ENCODE results near the gene VIP.

VIP gene

DNA sequence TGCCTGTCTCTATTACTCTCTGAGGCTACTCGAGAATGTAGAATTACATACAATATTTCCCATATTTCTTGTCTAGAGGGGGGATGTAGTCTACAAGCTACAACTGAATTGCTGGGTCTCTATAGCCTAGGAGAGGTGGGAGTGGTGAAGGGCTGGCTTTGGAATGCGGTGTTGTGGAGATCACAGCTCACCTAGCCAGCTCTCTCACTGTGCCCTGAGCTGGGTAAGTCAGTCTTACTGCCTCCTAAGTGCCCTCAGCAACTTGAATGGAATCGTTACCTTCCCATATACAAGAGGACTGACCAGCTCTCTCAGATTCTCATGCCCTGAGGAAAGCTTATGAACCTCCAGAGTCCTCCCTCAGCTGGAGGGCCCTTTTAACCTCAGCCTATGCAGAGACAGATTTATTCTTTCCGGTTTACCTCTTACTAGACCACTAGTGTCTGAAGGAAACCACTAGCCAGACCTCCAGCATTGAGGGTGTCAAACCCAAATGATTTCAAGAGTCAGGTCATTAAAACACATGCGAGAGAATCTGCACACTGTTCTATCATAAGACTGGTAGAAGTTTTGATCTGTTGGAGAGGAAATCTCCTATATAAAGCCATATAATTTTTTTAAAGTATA, 20.6 kb downstream of the VIP start:
- Histone ChIP-seq H3K4me1 (ENCODE audit: control insufficient read depth in 1 of 2, insufficient read depth in 2 of 2, low read length in 2 of 2) (no peaks in the 10 kb centered on the region), H3K9me3 (ENCODE audit: control insufficient read depth in 1 of 2, low read length in 2 of 2) (no peaks in the 10 kb centered on the region), H3K27me3 (ENCODE audit: control insufficient read depth in 1 of 2, insufficient read depth in 2 of 2, low read length in 2 of 2) (no peaks in the 10 kb centered on the region), H3K36me3 (ENCODE audit: control insufficient read depth in 1 of 2, insufficient read depth in 2 of 2, low read length in 2 of 2) (no peaks in the 10 kb centered on the region), H3K4me3 (ENCODE audit: low read depth in 1 of 2, low read length in 2 of 2) (no peak overlapping the region), H3K27ac (ENCODE audit: low read depth, low read length) (no peak overlapping the region), H3K9ac (ENCODE audit: low read depth in 1 of 2, low read length in 2 of 2) (no peak overlapping the region)

DNA sequence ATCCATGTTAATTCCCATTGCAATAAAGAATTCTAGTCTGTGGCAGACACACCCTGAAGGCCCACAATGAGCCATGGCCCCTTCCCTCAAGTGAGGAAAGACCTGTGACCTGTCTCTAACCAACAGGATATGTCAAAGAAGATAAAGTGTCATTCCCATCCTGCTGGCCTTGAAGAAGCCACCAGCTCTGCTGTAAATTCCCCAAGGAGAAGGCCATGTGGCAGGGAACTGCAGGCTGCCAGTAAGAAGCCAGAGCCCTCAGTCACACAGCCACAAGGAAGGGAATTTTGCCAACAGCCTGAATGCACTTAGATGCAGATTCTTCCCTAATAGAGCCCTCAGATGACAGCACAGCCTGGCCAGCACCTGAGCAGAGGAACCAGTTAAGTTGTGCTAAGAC, 24.8 kb downstream of the VIP start:
- Histone ChIP-seq H3K27ac (ENCODE audit: low read depth, low read length) (no peak overlapping the region), H3K9me3 (ENCODE audit: control insufficient read depth in 1 of 2, low read length in 2 of 2) (no peaks in the 10 kb centered on the region), H3K4me1 (ENCODE audit: control insufficient read depth in 1 of 2, insufficient read depth in 2 of 2, low read length in 2 of 2) (no peaks in the 10 kb centered on the region), H3K27me3 (ENCODE audit: control insufficient read depth in 1 of 2, insufficient read depth in 2 of 2, low read length in 2 of 2) (no peaks in the 10 kb centered on the region), H3K9ac (ENCODE audit: low read depth in 1 of 2, low read length in 2 of 2) (no peak overlapping the region), H3K4me3 (ENCODE audit: low read depth in 1 of 2, low read length in 2 of 2) (no peak overlapping the region), H3K36me3 (ENCODE audit: control insufficient read depth in 1 of 2, insufficient read depth in 2 of 2, low read length in 2 of 2) (no peaks in the 10 kb centered on the region)

DNA sequence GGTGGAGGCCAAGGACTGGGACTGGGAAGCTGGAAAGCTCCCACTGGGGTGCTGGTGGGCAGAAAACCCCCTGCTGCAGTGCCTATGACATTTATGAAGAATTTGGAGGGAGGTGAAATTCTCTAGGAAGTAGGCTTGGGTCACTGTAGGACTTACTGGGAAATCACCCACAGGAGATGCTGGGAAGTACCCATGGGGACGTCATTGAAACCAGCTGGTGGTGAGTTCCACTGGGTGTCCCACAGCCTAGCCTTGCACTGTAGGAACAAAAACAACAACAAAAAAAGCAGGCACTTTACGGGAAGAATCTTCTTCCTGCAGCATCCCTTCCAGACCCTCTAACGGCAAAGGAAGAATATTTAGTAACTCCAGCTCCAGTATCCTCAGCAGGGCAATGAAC, 26.2 kb downstream of the VIP start:
- Histone ChIP-seq H3K36me3 (ENCODE audit: control insufficient read depth in 1 of 2, insufficient read depth in 2 of 2, low read length in 2 of 2) (no peaks in the 10 kb centered on the region), H3K27ac (ENCODE audit: low read depth, low read length) (no peak overlapping the region), H3K4me1 (ENCODE audit: control insufficient read depth in 1 of 2, insufficient read depth in 2 of 2, low read length in 2 of 2) (no peaks in the 10 kb centered on the region), H3K4me3 (ENCODE audit: low read depth in 1 of 2, low read length in 2 of 2) (no peak overlapping the region), H3K9ac (ENCODE audit: low read depth in 1 of 2, low read length in 2 of 2) (no peak overlapping the region), H3K27me3 (ENCODE audit: control insufficient read depth in 1 of 2, insufficient read depth in 2 of 2, low read length in 2 of 2) (no peaks in the 10 kb centered on the region), H3K9me3 (ENCODE audit: control insufficient read depth in 1 of 2, low read length in 2 of 2) (no peaks in the 10 kb centered on the region)

DNA sequence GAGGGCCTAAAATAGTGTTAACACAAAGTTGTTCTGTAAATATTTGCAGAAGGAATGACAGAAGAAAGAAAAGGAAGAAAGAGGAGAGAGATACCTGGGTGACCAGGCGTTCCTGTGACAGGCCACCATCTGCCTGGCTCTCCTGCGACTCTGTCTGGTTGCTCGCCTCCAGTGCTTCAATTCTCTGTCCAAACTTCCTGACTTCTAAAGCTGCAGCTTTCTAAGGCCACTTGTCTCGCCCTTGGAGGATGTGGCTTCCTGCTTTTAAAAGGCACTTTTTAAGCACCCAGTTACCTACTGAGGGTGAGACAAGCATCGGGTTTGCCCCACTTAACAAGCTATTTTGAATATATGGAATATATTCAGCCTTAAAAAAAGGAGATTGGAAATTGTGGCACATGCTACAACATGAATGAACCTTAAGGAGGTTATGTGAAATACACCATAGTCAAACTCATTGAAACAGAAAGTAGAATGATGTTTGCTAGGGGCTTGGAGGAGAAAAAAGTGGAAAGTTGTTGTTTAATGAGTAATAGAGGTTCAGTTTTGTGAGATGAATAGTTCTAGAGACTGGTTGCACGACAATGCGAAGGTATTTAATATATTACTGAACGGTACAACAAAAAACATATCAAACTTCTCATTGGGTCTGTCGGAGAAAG, 32.8 kb downstream of the VIP start:
- Histone ChIP-seq H3K36me3 (ENCODE audit: control insufficient read depth in 1 of 2, insufficient read depth in 2 of 2, low read length in 2 of 2) (no peaks in the 10 kb centered on the region), H3K9me3 (ENCODE audit: control insufficient read depth in 1 of 2, low read length in 2 of 2) (no peaks in the 10 kb centered on the region), H3K9ac (ENCODE audit: low read depth in 1 of 2, low read length in 2 of 2) (no peak overlapping the region), H3K27me3 (ENCODE audit: control insufficient read depth in 1 of 2, insufficient read depth in 2 of 2, low read length in 2 of 2) (no peaks in the 10 kb centered on the region), H3K27ac (ENCODE audit: low read depth, low read length) (no peak overlapping the region), H3K4me1 (ENCODE audit: control insufficient read depth in 1 of 2, insufficient read depth in 2 of 2, low read length in 2 of 2) (no peaks in the 10 kb centered on the region), H3K4me3 (ENCODE audit: low read depth in 1 of 2, low read length in 2 of 2) (no peak overlapping the region)

DNA sequence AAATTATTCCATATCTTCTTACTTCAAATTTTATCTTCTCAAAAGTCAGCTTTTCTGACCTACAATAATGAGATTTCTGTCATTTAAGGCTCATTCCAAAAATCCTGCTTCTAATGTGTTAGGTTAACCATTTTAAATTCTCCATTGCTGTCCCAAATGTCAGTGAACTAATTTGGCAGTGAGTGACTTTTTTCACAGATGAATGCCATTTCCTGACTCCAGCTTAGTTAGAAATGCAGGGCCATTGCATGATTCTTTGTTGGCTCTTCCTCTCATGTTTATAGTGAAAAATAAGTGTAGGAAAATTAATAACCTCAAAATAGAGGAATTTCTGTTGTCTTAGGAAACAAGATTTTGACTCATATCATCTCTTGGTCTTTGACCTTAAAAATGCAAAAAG, 44.1 kb downstream of the VIP start:
- H3K27me3 ChIP-seq (ENCODE audit: control insufficient read depth in 1 of 2, insufficient read depth in 2 of 2, low read length in 2 of 2), result no peaks in the 10 kb centered on the region
- H3K9ac ChIP-seq (ENCODE audit: low read depth in 1 of 2, low read length in 2 of 2), result no peak overlapping the region
- no peak overlapping the region for H3K27ac ChIP-seq (ENCODE audit: low read depth, low read length)
- no peak overlapping the region for H3K4me3 ChIP-seq (ENCODE audit: low read depth in 1 of 2, low read length in 2 of 2)
- H3K4me1 ChIP-seq (ENCODE audit: control insufficient read depth in 1 of 2, insufficient read depth in 2 of 2, low read length in 2 of 2), result no peaks in the 10 kb centered on the region
- H3K9me3 ChIP-seq (ENCODE audit: control insufficient read depth in 1 of 2, low read length in 2 of 2), result no peaks in the 10 kb centered on the region
- no peaks in the 10 kb centered on the region for H3K36me3 ChIP-seq (ENCODE audit: control insufficient read depth in 1 of 2, insufficient read depth in 2 of 2, low read length in 2 of 2)

- H3K4me3 ChIP-seq (ENCODE audit: low read depth in 1 of 2, low read length in 2 of 2), result no peak overlapping the region
- no peaks in the 10 kb centered on the region for H3K9me3 ChIP-seq (ENCODE audit: control insufficient read depth in 1 of 2, low read length in 2 of 2)
- no peaks in the 10 kb centered on the region for H3K4me1 ChIP-seq (ENCODE audit: control insufficient read depth in 1 of 2, insufficient read depth in 2 of 2, low read length in 2 of 2)
- no peak overlapping the region for H3K9ac ChIP-seq (ENCODE audit: low read depth in 1 of 2, low read length in 2 of 2)
- H3K27ac ChIP-seq (ENCODE audit: low read depth, low read length), result no peak overlapping the region
- no peaks in the 10 kb centered on the region for H3K36me3 ChIP-seq (ENCODE audit: control insufficient read depth in 1 of 2, insufficient read depth in 2 of 2, low read length in 2 of 2)
- H3K27me3 ChIP-seq (ENCODE audit: control insufficient read depth in 1 of 2, insufficient read depth in 2 of 2, low read length in 2 of 2), result no peaks in the 10 kb centered on the region
These were observed 53.6 kb downstream of the VIP start for GRCh38 chr6:152804150-152804549.
